ENCODE data around the gene FKBP1A.
"Not testable (repeated sequence)": the region's sequence is repeated elsewhere in the genome, so short reads cannot be mapped to it uniquely, and the experiment has no call there.

The FKBP1A gene

DNA sequence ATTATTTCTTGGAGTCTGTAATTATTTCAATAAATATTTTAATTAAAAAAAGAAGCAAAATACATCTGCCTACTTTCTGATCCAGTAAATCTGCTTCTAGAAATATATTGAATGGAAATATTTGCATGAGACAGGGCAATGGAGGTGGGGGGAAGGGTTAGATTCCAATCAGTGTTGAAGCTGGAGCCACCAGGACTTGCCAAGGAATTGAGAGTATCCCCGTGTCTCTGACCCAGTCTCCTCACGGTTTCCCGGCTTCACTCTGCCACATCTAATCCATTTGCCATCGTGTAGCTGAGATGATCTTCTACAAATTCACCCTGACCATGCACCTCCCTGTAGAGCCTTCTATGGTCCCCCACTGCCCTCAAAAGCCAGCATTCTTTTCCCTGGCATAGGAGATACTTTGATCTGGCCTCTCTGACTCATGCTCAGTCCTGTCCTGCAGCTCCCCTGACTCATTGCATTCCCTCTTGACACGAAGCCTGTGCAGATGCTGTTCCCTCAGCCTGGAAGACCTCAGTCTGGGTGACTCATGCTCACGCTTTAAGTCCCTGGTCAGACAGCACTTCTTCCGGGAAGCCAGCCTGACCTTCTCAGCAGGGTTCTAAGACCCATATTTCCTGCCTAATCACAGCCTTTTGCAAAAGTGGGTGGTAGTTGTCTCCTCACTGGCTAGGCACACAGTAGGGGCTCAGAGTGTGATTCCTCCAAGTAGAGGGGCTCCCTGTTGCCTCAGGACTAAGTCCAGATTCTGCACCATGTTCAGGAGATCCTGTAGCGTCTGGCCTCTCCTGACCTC is 23.0 kb upstream of the FKBP1A start:
- peak; percentile 98 for DNase-seq (ENCODE audit: low read depth)

DNA sequence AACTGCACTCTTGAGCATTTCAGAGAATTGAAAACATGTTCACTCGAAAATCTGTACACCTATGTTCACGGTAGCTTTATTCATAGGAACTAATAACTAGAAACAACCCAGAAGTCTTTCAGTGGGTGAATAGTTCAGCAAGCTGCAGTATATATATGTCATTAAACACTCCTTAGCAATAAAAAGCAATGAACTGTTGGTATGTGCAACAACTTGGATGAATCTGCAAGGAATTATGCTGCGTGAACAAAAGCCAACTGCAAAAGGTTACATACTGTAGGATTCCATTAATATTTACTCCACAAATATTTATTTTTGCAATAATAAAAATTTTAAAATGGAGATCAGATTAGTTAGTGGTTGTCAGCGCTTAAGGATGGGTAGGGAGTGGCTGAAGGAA is 22.1 kb upstream of the FKBP1A start:
- no peak for DNase-seq (ENCODE audit: low read depth)

DNA sequence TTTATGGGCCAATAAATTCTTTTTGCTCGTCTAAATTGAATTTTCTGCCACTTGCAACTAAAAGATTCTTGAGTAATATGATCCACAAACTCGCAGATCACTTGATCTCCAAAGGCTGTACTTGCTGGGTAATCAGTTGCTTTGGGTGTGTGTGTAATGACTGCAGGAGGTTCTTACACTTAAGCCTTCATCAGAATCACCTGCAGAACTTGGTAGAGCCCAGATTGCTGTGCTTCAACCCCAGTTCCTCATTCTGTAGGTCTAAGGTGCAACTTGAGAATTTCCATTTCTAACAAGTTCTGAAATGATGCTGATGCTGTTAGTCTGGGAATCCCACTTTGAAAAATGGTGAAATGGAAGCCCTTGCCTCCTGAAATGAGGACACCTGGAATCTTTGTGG is 12.9 kb upstream of the FKBP1A start:
- DNase-seq (ENCODE audit: low read depth) = no peak

DNA sequence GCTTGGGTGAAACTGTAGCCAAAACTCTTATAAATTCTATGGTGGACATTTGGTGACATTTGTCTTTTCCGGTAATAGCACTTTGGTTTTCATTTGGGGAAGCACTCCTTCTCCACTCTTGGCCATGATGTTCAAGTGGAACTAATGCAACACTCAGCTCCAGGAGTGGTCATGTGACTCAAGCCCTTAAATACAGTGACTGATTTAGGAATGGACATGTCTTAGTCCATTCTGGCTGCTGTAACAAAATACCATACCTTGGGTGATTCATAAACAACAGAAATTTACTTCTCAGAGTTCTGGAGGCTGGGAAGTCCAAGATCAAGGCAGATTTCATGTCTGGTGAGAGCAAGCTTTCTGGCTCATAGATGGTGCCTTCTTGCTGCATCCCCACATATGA is 10.8 kb upstream of the FKBP1A start:
- DNase-seq (ENCODE audit: low read depth) = no peak

DNA sequence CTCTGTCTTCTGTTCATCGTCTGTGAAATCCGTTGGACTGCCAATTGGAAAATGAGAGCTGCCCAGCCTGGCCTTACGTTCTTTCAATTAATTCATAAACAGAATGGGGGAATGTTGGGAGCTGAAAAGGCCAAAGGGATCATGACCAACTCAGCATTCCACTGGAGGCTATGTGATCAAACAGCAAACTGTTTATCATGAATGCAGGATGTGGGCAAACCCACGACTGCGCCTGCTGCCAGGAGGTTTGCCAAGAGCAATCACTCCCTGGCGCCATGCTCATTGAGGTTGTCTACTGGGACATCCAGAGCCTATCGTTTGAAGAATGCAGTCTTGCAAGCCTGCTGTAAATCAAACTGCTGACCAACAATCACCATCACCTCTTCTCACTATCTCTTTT is 9.3 kb upstream of the FKBP1A start:
- no peak for DNase-seq (ENCODE audit: low read depth)

DNA sequence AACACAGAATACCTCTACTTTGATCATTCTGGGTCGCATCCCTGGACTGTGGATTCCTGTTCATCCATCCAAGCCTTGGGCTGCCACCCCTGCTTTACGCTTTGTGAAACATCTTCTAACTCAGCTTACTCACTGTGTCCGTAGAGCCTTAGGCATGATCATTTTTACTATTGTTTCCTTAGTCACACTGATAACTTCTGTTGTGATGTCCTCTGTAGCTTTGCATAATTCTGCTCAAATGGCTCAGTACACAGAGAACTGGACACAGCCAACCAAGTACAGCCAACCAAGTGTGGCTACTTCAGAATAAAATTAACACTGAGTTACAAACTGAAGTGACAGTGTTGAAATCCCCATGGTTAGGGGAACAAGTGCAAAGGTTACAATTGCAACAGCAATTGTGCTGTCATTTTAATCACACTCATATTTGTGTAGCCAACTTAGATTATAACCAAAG is 8.6 kb upstream of the FKBP1A start:
- no peak for DNase-seq (ENCODE audit: low read depth)

DNA sequence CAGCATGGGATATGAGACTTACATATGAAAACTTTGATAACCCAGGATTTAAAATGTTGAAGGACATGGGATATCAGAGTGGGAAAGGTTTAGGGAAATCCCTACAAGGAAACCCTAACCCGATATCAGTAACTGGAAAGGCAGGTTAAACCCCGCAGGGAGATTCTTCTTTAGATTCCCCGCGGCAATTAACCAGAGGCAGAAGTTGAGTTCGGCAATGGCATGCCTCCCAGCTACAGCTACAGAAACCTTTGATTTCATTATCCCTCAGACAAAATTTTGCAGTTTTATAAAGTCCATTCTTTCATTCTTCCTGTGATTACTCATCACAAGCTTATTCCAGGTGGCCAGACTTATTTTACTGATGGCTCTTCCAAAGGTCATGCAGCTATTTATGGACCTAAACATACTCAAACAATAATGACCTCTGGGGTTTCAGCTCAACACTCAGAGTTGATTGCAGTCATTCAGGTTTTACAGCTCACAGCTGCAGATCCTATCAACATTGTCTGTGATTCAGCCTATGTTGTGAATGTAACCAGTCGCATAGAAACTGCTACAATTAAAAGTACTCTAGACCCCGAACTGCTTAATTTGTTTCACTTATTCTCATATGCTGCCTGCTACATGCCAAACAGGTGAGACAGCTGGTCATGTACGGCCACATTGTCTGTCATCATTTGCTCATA is 7.0 kb upstream of the FKBP1A start:
- DNase-seq (ENCODE audit: low read depth) = peak; percentile 64

DNA sequence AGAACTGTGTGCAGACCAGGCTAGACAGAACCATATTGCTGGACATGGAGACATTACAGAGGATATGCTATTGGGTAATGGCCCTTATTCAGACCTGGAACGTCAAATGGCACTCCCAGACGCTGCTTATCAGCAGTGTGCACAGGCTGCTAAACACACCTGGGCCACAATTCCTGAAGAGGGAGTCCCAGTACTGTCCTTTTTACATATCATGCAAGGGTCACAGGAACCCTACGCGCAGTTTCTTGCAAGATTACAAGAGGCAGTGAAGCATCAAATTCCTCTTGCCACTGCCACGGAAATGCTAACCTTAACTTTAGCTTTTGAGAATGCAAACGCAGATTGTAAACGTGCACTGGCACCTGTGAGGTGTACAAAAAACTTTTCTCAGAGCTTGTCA is 5.3 kb upstream of the FKBP1A start:
- DNase-seq (ENCODE audit: low read depth) = not testable (repeated sequence)

DNA sequence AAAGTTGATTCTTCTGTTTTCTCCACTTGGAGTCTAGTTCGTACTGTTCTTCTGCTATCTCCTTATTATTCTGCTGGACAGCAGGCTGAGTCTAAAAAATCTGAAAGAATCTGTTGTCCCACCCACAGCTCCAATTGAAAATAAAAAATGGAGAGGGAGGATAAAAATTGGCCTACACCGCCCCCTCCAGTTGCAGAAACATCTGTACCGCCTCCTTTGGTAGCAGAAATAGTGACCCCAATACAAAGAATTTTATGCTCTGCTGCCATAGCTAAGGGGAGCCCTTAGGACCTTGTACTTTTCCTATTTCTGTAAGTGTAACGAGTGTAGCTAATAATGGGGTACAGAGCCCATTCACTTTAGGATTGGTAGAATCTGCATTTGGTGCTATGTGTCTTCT is 4.9 kb upstream of the FKBP1A start:
- no peak for DNase-seq (ENCODE audit: low read depth)

DNA sequence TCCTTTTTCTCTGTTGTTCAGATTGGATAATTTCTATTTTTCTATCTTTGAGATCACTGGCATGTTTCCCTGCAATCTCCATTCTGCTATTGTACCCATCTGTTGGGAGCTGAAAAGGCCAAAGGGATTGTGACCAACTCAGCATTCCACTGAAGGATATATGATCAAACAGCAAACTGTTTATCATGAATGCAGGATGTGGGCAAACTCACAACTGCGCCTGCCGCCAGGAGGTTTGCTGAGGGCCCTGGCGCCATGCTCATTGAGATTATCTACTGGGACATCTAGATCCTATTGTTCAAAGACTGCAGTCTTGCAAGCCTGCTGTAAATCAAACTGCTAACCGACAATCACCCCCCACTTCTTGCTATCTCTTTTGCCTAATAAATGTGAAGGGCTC is 3.8 kb upstream of the FKBP1A start:
- no peak for DNase-seq (ENCODE audit: low read depth)

DNA sequence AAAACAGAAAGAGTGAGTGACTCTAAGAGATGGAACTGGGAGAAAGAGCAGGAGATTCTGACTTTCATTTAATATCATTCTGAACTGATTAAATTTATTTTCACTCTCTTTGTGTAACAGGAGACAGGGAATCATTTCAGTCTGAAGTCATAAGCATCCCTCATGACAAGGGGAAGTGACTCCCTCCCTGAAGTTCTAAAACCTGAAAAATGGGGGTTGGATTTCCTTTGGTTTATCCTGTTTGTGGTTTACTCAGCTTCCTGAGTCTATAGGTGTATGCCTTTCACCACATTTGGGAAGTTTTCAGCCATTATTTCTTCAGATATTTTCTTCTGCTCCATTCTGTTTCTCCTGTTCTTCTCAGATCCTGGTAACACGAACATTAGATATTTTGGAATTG is 3.4 kb upstream of the FKBP1A start:
- DNase-seq (ENCODE audit: low read depth) = no peak

DNA sequence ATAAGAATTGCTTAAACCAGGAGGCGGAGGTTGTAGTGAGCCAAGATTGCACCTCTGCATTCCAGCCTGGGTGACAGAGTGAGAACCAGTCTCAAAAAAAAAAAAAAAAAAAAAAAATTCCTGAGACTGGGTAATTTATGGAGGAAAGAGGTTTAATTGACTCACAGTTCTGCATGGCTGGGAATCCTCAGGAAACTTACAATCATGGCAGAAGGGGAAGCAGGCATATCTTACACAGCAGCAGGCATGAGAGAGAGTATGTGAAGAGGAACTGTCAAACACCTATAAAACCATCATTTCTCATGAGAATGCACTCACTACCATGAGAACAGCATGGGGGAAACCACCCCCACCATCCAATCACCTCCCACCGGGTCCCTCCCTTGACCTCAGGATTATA is 1.8 kb upstream of the FKBP1A start:
- DNase-seq (ENCODE audit: low read depth) = no peak

DNA sequence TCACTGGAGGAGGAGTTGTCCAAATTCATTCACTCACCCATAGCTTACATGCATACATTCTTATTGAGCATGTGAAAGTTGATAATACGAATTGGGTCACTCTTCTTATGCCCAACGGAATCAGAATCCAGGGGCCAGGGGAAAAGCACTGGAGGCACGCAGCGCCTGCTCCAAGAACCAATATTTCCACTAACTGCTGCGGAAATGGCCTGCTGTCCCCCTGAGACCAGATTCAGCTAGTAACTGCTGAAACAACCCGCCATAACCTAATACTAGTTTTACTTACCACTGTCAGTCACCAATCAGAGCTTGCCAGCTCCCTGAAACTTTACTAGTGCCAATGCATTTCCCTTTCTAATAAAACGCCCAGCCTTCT is 641 bp upstream of the FKBP1A start:
- no peak for DNase-seq (ENCODE audit: low read depth)

DNA sequence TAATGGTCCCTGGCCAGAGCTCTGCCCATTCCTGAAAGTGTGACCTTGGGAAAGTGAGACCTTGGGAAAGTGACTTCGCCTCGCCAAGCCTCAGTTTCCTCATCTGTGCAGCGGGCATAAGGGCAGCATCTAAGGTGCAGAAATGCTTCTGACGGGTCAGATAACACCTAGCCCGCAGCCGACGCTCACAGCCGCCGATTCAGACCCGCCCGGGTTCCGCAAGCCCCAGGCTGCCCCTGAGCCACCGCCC is 486 bp downstream of the FKBP1A start:
- DNase-seq (ENCODE audit: low read depth) = no peak

DNA sequence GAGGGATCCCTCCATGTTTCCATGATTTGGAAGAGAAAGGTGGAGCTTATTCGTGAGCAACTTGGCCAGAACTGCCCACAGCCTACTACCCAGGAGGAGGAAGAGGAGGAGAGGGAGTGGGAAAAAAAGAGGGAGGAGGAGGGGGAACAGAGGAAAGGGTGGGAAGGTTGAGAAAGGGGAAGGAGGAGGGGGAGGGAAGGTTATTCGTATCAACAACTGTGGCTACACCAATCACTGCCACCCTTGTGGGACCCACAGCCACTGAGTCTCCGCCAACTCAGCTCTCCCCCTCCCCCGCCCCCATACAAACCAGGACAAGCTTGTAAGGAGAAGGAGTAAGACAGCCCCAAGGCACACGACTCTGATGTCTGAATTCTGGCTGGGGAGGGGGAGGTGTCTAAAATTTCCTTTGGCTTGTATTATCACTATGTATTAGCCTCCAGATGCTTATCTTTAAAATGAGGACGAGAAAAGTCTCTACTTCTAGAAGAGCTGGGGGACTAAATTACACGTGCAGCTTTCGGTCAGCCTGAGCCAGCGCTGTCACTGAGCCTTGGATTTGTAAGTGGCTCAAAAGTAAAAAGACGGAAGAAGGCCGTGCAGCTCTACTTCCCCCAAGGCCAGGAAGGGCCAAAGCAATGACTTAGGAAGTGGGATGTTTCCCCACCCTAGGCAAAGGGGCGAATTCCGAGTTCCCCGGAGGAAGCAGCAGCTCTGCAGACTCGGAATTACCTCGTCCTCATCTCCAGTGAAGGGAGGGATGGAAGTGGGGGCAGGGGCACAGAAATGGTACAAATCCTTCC is 1.0 kb downstream of the FKBP1A start:
- peak; percentile 54 for DNase-seq (ENCODE audit: low read depth)

DNA sequence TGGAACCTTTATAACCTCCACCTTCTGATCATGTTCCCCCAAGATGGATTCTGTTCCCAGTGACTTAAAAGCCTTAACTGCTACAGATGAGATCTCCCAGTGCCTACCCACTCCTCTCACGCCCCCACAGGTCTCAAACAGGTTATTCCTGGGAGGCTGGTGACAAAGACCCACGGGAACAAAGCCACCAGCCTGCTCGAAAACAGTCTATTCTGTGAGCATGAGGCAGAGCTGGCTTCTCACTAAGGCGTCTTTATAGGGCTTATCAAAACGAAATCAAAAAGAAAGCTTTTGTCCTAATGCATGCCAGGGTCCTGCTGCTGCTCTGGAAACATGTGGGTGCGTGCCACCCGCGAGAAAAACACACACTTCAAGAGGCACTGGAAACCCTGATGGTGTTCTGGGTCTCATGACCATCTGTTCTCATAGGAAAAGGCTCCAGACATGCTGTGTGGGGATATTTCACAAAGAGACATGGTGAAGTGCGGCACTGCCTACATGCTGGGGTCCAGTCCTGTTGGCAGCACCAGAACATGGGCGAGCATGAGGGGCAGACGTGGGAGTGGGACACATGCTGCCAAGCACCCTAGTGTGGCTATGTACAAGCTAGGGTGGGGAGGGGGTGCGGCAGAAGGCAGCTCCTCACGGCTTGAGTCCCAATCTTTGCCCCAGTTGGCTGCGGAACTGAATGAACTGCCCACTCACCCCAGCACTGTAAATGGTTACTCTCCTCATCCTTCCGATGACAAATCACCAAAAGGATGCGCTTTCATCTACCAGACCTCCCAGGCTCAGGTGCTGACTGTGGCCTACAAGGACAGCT is 2.1 kb downstream of the FKBP1A start:
- no peak for DNase-seq (ENCODE audit: low read depth)

DNA sequence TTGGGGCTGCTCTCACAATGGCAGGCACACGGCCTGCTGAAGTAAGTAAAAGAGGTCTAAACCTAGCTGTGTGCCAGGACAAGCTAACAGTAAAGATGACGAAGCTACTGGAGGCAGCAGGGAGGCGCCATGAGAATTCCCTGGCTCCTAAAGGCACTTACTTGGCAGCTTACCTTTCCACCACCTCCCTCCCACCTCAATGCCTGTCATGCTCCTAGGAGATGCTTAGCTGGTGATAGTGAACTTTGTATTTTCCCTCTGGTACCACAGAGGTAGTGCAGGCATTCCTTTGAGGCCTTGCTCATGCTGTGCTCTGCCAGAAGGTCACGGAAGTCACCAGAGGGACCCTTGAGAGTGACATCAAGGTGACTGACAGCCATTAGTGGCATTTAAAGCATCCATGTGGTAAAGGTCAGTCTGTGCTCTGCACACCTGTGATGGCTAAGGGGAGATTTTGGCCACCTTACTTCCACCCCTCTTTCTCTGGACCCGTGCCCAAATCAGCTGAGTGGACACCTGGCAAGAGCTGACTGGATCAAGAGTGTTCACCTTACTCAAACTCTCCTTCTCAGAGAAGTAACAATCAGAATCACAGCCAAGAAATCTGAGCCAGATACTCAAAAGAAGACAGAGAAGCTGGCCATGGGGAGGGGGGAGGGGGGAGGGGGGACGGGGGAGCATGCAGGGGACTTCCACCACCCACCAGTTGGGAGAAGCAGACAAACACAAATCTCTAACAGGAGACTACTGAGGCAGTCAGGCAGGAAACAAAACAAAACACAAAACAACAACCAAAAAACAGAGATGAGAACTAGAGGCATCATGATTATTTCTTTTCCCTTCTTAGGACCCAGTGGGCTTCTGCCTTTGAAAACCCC is 2.9 kb downstream of the FKBP1A start:
- DNase-seq (ENCODE audit: low read depth) = no peak

DNA sequence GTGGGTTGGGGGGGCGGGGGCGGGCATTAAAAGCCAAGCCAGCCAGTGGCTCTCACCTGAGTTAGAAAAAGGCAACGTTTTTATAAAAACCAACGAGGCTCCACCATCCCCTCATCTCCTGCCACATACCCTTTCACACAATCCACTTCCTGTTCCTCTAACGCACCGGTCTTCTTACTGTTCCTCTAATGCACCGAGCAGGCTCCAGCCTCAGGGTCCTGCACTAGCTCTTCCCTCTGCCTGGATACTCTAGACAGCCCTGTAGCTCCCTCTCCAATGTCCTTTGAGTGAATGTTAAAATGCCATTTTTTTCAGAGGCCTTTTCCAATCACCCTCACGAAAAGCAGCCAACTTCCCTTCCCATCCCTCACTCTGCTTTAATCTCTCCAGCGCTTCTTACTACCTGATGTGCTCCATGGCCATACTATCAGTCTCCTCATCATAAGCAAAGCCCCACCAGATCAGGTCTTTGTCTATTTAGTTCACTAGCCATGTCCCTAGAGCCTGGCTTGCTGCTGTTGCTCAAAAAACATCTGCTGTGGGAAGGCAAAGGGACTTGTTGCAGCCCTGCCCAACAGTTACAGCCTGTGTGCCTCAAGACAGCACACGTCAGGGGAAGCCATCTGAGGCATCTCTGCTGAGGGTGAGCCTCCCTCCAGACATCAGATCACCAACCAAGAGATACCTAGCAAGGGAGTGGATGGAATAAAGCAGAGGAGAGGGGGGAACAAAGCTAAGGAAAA is 3.9 kb downstream of the FKBP1A start:
- no peak for DNase-seq (ENCODE audit: low read depth)

DNA sequence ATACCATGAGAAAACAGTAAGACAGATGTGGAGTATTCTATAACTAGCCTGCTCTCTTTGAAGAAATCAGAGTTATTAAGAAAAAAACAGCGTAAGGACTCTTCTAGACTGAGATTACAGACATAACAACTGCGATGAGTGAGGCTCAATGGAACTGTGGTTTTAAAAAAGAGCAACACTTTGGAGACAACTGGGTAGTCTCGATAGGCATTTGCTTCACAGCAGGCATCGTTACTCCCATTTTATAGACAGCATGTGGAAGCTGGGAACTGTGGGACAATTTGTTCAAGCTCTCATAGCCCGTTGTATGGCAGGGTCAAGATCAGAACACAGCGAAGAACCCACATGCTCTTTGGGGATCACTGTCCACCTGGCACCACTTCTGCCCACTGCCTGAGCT is 4.6 kb downstream of the FKBP1A start:
- no peak for DNase-seq (ENCODE audit: low read depth)

DNA sequence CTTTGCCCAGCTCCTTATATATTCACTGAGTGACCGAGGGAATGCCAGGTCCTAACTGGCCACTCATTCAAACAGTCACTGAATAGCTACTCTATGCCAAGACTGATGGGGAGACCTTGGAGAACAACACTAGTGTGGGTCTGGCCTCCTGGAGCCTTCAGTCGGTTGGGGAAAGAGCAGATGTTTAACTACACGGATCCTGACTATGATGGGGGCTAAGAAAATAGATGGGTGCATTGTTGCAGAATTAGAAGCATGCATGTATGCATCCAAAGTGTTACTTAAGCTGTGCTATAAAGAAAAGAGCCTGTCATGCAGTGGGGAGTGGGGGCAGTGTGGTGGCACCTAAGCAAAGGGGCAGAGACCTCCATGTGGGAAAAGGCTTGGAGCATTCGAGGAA is 6.5 kb downstream of the FKBP1A start:
- DNase-seq (ENCODE audit: low read depth) = no peak
